WI38 (cell line): ENCODE data around the gene PCDHGA2.
"Not testable (repeated sequence)": the region's sequence is repeated elsewhere in the genome, so short reads cannot be mapped to it uniquely, and the experiment has no call there.

Source experiments
- H3K4me3 ChIP-seq: 2 replicates; pipeline ENCODE4 v1.5.1; 2011; ENCODE audit warnings: low read depth, mild to moderate bottlenecking, control low read depth, low read length
- CTCF ChIP-seq: IDR thresholded peaks from 2 replicates; pipeline ENCODE4 v1.5.1; 2012; ENCODE audit warnings: low read depth, mild to moderate bottlenecking, control low read depth, low read length

Gene PCDHGA2

GRCh38 chr5:141374627-141375026 is 36.1 kb downstream of the PCDHGA2 start:
- no peak overlapping the region for H3K4me3 ChIP-seq
- no peak for TF ChIP-seq CTCF

GRCh38 chr5:141375444-141376155 is 37.0 kb downstream of the PCDHGA2 start:
- not testable (repeated sequence) for H3K4me3 ChIP-seq

GRCh38 chr5:141382469-141383294 is 44.1 kb downstream of the PCDHGA2 start, which contains the start of gene PCDHGA7:
TSS of gene PCDHGA7 (plus strand) at chr5:141382742. CDS start at chr5:141382900, 158 bp downstream.
- H3K4me3 ChIP-seq = peak within 1 kb of the TSS; percentile 53
- peak; percentile 28; the same call in 1 of the 2 replicates for TF ChIP-seq CTCF

GRCh38 chr5:141383345-141383744 is 44.8 kb downstream of the PCDHGA2 start:
- TF ChIP-seq CTCF = no peak
- H3K4me3 ChIP-seq = no peak overlapping the region

- no peak for TF ChIP-seq CTCF
- H3K4me3 ChIP-seq = no peak overlapping the region
Measured at GRCh38 chr5:141384471-141385267, 46.1 kb downstream of the PCDHGA2 start.

GRCh38 chr5:141387557-141388311 is 49.2 kb downstream of the PCDHGA2 start, which contains the start of gene PCDHGB4:
TSS of gene PCDHGB4 (plus strand) at chr5:141387698. CDS start at chr5:141387885, 187 bp downstream.
- peak within 1 kb of the TSS; percentile 41 for H3K4me3 ChIP-seq

More at GRCh38 chr5:141387557-141388311, 49.2 kb downstream of the PCDHGA2 start, which contains the start of gene PCDHGB4:
- peak; percentile 48 for TF ChIP-seq CTCF
